WTC11 (cell line): Measurements from ENCODE around the gene CLDND2. TPM values are rescaled to one million over a fixed set of nuclear protein-coding genes. Genes with fewer than 3 reads are reported as not detected.
"Not testable (repeated sequence)": the region's sequence is repeated elsewhere in the genome, so short reads cannot be mapped to it uniquely, and the experiment has no call there.

Experiments used
- ATAC-seq: fragments of 200-7000 bp; cut with Tn5 transposase; 2 replicates; pipeline ENCODE4 v1.10.0; 2021; ENCODE audit warnings: mild to moderate bottlenecking, moderate library complexity
- CTCF ChIA-PET: fragments of 300-600 bp; sonication (Branson Sonifier 250); formaldehyde crosslinking; loops from one replicate; lab custom pipeline; 2021; ENCODE audit warnings: antibody characterized with exemption; lab: Charles Lee
- POLR2A ChIA-PET: fragments of 350-600 bp; sonication (Branson Sonifier 250); formaldehyde crosslinking; loops from one replicate; lab custom pipeline; 2021; ENCODE audit warnings: antibody characterized with exemption; lab: Charles Lee
- DNase-seq: peaks from one replicate; pipeline ENCODE4 v3.0.0; 2021; ENCODE audit warnings: low spot score
- H3K27ac Mint-ChIP-seq: 2 replicates; pipeline ENCODE4 v1.8.0; 2021; ENCODE audit warnings: mixed read lengths
- H3K27me3 Mint-ChIP-seq: 2 replicates; pipeline ENCODE4 v1.8.0; 2021; ENCODE audit warnings: low read depth, mild to moderate bottlenecking, moderate library complexity, mixed read lengths
- H3K36me3 Mint-ChIP-seq: 2 replicates; pipeline ENCODE4 v1.8.0; 2021; ENCODE audit warnings: mixed read lengths
- H3K4me1 Mint-ChIP-seq: 2 replicates; pipeline ENCODE4 v1.8.0; 2022; ENCODE audit warnings: mixed read lengths
- H3K4me3 Mint-ChIP-seq: 2 replicates; pipeline ENCODE4 v1.8.0; 2021; ENCODE audit warnings: mild to moderate bottlenecking, moderate library complexity, mixed read lengths
- H3K9me3 Mint-ChIP-seq: 2 replicates; pipeline ENCODE4 v1.8.0; 2021; ENCODE audit warnings: mixed read lengths
- ATF1 ChIP-seq: sonication (generic); formaldehyde crosslinking; IDR thresholded peaks from 2 replicates; pipeline ENCODE4 v1.8.1; 2023; ENCODE audit warnings: mild to moderate bottlenecking, moderate library complexity, missing genetic modification reagents
- CBFB ChIP-seq: sonication (generic); formaldehyde crosslinking; IDR thresholded peaks from 2 replicates; pipeline ENCODE4 v1.8.1; 2022; ENCODE audit warnings: mild to moderate bottlenecking, low read depth, missing genetic modification reagents
- JUN ChIP-seq: sonication (generic); formaldehyde crosslinking; IDR thresholded peaks from 2 replicates; pipeline ENCODE4 v1.8.0; 2023; ENCODE audit warnings: mild to moderate bottlenecking, missing genetic modification reagents
- KAT7 ChIP-seq: sonication (generic); formaldehyde crosslinking; IDR thresholded peaks from 2 replicates; pipeline ENCODE4 v1.8.1; 2023; ENCODE audit warnings: missing genetic modification reagents, mild to moderate bottlenecking, borderline replicate concordance
- PRRX2 ChIP-seq: fragments of 250-450 bp; sonication (Bioruptor Pico); IDR thresholded peaks from 2 replicates; pipeline ENCODE4 v1.8.0; 2021; ENCODE audit warnings: mild to moderate bottlenecking
- SOX15 ChIP-seq: fragments of 250-450 bp; sonication (Bioruptor Pico); IDR thresholded peaks from 2 replicates; pipeline ENCODE4 v1.9.0; 2021; ENCODE audit warnings: mild to moderate bottlenecking
- SP1 ChIP-seq: sonication (generic); formaldehyde crosslinking; conservative IDR thresholded peaks from 2 replicates; pipeline ENCODE4 v1.8.1; 2022; ENCODE audit warnings: missing genetic modification reagents
- ZNF671 ChIP-seq: fragments of 250-450 bp; sonication (Bioruptor Pico); IDR thresholded peaks from 2 replicates; pipeline ENCODE4 v1.8.0; 2021; ENCODE audit warnings: mild to moderate bottlenecking
- total RNA-seq: library from RNA; stranded (reverse); gene quantifications from 3 replicates; pipeline ENCODE4 v1.2.3, GENCODE V29; 2021
- TF ChIP-seq, protein P1 (sequence below): sonication (generic); formaldehyde crosslinking; IDR thresholded peaks from 2 replicates; pipeline ENCODE4 v1.8.0; 2022; ENCODE audit warnings: mild to moderate bottlenecking, missing genetic modification reagents
- TF ChIP-seq, protein P2 (sequence below): fragments of 250-450 bp; sonication (Bioruptor Pico); IDR thresholded peaks from 2 replicates; pipeline ENCODE4 v1.9.0; 2021; ENCODE audit warnings: mild to moderate bottlenecking
- TF ChIP-seq, protein P3 (sequence below): fragments of 250-450 bp; sonication (Bioruptor Pico); IDR thresholded peaks from 2 replicates; pipeline ENCODE4 v1.9.0; 2021; ENCODE audit warnings: mild to moderate bottlenecking, borderline replicate concordance
- TF ChIP-seq, protein P4 (sequence below): fragments of 200-600 bp; IDR thresholded peaks from 2 replicates; pipeline ENCODE4 v1.8.0; 2022; ENCODE audit warnings: antibody characterized with exemption
- TF ChIP-seq, protein P5 (sequence below): sonication (generic); formaldehyde crosslinking; IDR thresholded peaks from 2 replicates; pipeline ENCODE4 v1.8.0; 2023; ENCODE audit warnings: missing genetic modification reagents

CLDND2 gene
- total RNA-seq, 1 experiment from 2014 or later = 1.7 TPM

DNA sequence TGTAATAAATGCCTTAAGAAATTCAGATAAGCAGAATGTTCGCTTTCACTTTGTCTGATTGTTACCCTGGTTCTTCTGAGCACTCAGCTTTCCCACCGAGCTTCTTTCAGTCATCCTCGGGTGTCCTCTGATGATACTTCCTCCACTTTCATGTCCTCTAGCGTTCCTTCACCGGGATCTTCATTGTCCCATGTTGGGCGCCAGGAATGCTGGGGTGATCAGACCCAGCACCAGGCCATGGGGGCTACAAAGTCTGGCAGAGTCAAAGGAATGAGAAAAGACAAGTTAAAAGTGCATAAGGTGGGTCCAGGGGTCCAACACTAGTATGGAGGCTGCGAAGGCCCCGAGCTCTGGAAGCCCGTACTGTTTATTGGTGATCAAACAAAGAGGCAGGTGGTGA, 33.3 kb upstream of the CLDND2 start (continued):
- TF ChIP-seq, protein P1, sequence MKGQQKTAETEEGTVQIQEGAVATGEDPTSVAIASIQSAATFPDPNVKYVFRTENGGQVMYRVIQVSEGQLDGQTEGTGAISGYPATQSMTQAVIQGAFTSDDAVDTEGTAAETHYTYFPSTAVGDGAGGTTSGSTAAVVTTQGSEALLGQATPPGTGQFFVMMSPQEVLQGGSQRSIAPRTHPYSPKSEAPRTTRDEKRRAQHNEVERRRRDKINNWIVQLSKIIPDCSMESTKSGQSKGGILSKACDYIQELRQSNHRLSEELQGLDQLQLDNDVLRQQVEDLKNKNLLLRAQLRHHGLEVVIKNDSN (CRISPR knock-in tag) = no peak
- no peak for TF ChIP-seq ZNF671 (CRISPR knock-in tag)
- TF ChIP-seq, protein P2, sequence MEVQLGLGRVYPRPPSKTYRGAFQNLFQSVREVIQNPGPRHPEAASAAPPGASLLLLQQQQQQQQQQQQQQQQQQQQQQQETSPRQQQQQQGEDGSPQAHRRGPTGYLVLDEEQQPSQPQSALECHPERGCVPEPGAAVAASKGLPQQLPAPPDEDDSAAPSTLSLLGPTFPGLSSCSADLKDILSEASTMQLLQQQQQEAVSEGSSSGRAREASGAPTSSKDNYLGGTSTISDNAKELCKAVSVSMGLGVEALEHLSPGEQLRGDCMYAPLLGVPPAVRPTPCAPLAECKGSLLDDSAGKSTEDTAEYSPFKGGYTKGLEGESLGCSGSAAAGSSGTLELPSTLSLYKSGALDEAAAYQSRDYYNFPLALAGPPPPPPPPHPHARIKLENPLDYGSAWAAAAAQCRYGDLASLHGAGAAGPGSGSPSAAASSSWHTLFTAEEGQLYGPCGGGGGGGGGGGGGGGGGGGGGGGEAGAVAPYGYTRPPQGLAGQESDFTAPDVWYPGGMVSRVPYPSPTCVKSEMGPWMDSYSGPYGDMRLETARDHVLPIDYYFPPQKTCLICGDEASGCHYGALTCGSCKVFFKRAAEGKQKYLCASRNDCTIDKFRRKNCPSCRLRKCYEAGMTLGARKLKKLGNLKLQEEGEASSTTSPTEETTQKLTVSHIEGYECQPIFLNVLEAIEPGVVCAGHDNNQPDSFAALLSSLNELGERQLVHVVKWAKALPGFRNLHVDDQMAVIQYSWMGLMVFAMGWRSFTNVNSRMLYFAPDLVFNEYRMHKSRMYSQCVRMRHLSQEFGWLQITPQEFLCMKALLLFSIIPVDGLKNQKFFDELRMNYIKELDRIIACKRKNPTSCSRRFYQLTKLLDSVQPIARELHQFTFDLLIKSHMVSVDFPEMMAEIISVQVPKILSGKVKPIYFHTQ = no peak
- TF ChIP-seq, all 79 proteins: peak for 0

DNA sequence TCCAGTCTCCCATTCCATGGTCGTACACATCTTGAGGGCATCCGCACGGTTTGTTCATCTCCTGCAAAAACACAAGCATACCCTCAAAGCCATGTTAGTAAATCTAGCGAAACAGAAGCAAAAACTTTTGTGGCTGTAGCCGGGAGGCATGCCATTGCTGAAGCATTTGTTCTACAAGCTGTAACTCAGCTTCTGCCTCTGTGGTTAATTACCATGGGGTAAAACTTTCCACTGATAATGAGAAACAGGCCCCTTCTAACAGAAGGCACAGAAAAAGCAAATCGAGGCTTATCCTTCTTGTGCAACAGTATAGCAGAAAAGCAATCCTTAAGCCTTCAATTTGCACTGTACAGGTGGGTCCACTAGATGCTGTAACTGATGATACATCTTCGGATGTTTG, 31.1 kb upstream of the CLDND2 start:
- peaks cover 30% of the 10 kb centered on the region for H3K9me3 Mint-ChIP-seq
- peaks cover 41% of the 10 kb centered on the region for H3K36me3 Mint-ChIP-seq
- POLR2A ChIA-PET, H3K27ac Mint-ChIP-seq, ATAC-seq, H3K4me3 Mint-ChIP-seq, DNase-seq: not testable (repeated sequence)
- CTCF ChIA-PET = interaction anchor here (1.3 to 2.1 kb wide), 2 partner anchors 8 to 22 kb away, joined by 3 to 10 read pairs; no protein-coding TSS in a partner anchor
- peaks cover 22% of the 10 kb centered on the region for H3K4me1 Mint-ChIP-seq
- peaks cover 15% of the 10 kb centered on the region for H3K27me3 Mint-ChIP-seq

DNA sequence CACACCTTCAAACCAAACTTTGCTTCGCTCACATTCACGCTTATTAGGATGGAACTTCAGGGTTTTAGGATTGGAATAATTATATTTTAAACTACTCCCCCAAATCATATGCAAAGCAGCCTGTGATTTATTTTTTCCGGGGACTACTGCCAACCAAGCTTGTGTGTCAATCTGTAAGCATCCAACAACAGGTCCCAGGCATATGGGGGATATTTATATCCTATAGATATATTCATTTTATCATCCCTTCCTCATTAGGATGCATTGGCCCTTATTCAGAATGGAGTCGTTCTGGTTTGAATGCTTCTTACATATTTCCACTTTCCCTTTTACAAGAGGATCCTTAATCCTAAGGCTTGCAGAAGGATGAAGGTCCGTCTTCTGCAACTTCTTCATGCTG, 30.4 kb upstream of the CLDND2 start:
- Mint-ChIP-seq H3K27ac (no peak overlapping the region), H3K36me3 (peaks cover 36% of the 10 kb centered on the region), H3K27me3 (peaks cover 15% of the 10 kb centered on the region), H3K4me3 (no peak overlapping the region), H3K9me3 (peaks cover 26% of the 10 kb centered on the region), H3K4me1 (peaks cover 24% of the 10 kb centered on the region)
- DNase-seq (no peak), ATAC-seq (no peak)
- CTCF ChIA-PET = interaction anchor here (1.1 to 2.1 kb wide), 2 partner anchors 23 to 103 kb away, joined by 3 to 10 read pairs; no protein-coding TSS in a partner anchor
- TF ChIP-seq JUN (CRISPR knock-in tag) (no peak), SP1 (CRISPR knock-in tag) (no peak), KAT7 (CRISPR knock-in tag) (no peak), PRRX2 (CRISPR knock-in tag) (no peak), CBFB (CRISPR knock-in tag) (no peak)
- POLR2A ChIA-PET = no interaction called here

DNA sequence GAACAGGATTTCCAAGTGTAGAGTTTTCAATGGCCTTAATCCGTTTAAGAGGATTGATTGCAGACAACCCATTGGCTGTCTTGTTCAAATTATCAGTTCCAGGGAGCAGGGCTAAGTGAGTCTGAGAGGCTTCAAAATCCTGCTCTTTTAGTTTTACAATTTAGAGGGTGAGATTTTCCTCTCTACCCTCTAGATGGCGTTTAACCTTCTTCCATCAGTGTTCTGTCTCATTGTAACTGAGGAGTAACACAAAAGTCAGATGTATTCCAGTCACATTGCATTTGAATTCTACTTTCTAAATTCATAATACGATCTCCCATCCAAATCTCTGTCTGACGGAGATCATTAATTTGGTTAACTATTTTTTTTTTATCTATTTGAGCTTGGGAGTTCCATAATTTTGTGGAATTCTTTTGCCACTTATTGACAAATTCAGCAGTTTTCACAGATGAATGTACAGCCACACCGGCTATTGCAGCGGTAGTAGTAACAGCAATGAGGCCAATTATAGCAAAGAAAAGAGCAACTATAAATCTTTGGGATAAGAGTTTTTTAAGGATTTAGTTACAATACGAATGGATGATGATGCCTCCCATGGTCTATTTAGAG, 29.4 kb upstream of the CLDND2 start:
- no peak overlapping the region for H3K4me3 Mint-ChIP-seq
- ChIA-PET POLR2A (no interaction called here), CTCF (interaction anchor here (0.6 to 4.4 kb wide), 12 partner anchors 9 to 210 kb away, joined by 3 to 41 read pairs (median 4); partner anchors contain the start of genes LIM2 and SIGLEC10)
- peaks cover 26% of the 10 kb centered on the region for H3K36me3 Mint-ChIP-seq
- TF ChIP-seq, protein P3, sequence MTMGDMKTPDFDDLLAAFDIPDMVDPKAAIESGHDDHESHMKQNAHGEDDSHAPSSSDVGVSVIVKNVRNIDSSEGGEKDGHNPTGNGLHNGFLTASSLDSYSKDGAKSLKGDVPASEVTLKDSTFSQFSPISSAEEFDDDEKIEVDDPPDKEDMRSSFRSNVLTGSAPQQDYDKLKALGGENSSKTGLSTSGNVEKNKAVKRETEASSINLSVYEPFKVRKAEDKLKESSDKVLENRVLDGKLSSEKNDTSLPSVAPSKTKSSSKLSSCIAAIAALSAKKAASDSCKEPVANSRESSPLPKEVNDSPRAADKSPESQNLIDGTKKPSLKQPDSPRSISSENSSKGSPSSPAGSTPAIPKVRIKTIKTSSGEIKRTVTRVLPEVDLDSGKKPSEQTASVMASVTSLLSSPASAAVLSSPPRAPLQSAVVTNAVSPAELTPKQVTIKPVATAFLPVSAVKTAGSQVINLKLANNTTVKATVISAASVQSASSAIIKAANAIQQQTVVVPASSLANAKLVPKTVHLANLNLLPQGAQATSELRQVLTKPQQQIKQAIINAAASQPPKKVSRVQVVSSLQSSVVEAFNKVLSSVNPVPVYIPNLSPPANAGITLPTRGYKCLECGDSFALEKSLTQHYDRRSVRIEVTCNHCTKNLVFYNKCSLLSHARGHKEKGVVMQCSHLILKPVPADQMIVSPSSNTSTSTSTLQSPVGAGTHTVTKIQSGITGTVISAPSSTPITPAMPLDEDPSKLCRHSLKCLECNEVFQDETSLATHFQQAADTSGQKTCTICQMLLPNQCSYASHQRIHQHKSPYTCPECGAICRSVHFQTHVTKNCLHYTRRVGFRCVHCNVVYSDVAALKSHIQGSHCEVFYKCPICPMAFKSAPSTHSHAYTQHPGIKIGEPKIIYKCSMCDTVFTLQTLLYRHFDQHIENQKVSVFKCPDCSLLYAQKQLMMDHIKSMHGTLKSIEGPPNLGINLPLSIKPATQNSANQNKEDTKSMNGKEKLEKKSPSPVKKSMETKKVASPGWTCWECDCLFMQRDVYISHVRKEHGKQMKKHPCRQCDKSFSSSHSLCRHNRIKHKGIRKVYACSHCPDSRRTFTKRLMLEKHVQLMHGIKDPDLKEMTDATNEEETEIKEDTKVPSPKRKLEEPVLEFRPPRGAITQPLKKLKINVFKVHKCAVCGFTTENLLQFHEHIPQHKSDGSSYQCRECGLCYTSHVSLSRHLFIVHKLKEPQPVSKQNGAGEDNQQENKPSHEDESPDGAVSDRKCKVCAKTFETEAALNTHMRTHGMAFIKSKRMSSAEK (CRISPR knock-in tag) = no peak
- TF ChIP-seq, protein P4, sequence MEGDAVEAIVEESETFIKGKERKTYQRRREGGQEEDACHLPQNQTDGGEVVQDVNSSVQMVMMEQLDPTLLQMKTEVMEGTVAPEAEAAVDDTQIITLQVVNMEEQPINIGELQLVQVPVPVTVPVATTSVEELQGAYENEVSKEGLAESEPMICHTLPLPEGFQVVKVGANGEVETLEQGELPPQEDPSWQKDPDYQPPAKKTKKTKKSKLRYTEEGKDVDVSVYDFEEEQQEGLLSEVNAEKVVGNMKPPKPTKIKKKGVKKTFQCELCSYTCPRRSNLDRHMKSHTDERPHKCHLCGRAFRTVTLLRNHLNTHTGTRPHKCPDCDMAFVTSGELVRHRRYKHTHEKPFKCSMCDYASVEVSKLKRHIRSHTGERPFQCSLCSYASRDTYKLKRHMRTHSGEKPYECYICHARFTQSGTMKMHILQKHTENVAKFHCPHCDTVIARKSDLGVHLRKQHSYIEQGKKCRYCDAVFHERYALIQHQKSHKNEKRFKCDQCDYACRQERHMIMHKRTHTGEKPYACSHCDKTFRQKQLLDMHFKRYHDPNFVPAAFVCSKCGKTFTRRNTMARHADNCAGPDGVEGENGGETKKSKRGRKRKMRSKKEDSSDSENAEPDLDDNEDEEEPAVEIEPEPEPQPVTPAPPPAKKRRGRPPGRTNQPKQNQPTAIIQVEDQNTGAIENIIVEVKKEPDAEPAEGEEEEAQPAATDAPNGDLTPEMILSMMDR = peak; percentile 30; the same call in 1 of the 2 replicates
- TF ChIP-seq, protein P5, sequence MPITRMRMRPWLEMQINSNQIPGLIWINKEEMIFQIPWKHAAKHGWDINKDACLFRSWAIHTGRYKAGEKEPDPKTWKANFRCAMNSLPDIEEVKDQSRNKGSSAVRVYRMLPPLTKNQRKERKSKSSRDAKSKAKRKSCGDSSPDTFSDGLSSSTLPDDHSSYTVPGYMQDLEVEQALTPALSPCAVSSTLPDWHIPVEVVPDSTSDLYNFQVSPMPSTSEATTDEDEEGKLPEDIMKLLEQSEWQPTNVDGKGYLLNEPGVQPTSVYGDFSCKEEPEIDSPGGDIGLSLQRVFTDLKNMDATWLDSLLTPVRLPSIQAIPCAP (CRISPR knock-in tag) = no peak
- TF ChIP-seq SOX15 (CRISPR knock-in tag) = no peak
- no peak for TF ChIP-seq ATF1 (CRISPR knock-in tag)
- DNase-seq (no peak), ATAC-seq (no peak)
- peaks cover 19% of the 10 kb centered on the region for H3K9me3 Mint-ChIP-seq
- peak overlapping the region; percentile 62; the same call in 1 of the 2 replicates for H3K27ac Mint-ChIP-seq
- H3K4me1 Mint-ChIP-seq = peaks cover 26% of the 10 kb centered on the region
- H3K27me3 Mint-ChIP-seq = peaks cover 10% of the 10 kb centered on the region

DNA sequence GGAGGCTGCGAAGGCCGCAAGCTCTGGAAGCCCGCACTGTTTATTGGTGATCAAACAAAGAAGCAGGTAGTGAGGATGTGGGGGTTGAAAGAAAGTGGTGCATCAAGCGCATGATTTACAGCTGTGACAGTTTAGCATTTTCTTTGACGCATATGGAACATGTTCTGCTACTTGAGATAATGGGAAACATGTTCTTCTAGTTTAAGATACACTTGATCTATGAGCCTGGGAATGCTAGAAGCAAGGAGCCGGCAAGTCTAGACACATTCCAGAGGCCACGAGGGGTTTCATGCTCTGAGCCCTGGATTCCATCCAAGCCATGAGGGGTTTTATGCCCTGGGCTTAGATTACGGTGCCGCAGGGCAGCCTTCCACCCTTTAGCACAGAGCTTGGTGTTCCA, 28.6 kb upstream of the CLDND2 start:
- ATAC-seq, DNase-seq, POLR2A ChIA-PET, H3K27me3 Mint-ChIP-seq, H3K4me3 Mint-ChIP-seq: not testable (repeated sequence)
- Mint-ChIP-seq H3K9me3 (peaks cover 13% of the 10 kb centered on the region), H3K4me1 (peaks cover 29% of the 10 kb centered on the region), H3K27ac (peak overlapping the region; percentile 28; the same call in 1 of the 2 replicates), H3K36me3 (peaks cover 19% of the 10 kb centered on the region)
- CTCF ChIA-PET = interaction anchor here (0.6 to 4.4 kb wide), 12 partner anchors 8 to 211 kb away, joined by 3 to 41 read pairs (median 4); partner anchors contain the start of genes LIM2 and SIGLEC10
